Adrenal gland (tissue), 12 donors: ENCODE data around the gene RCL1. TPM values are rescaled to one million over a fixed set of nuclear protein-coding genes. Genes with fewer than 3 reads are reported as not detected.
"Not testable (repeated sequence)": the region's sequence is repeated elsewhere in the genome, so short reads cannot be mapped to it uniquely, and the experiment has no call there.

Experiments
- DNase-seq, 7 donors: peaks; one replicate each; pipeline ENCODE4 v3.0.0-alpha.2; 2019 to 2020
- H3K27ac ChIP-seq, 5 donors: fragments of 200-600 bp; sonication (generic) in 4 of 5; 1 replicate in 3 of 5; 2 replicates in 2 of 5; pipeline versions ENCODE4 v1.5.1 to v1.8.0; 2016 to 2020; ENCODE audit warnings: mild to moderate bottlenecking in 1 of 5
- H3K27me3 ChIP-seq: fragments of 200-600 bp; 2 replicates; pipeline ENCODE4 v1.8.0; 2021
- H3K36me3 ChIP-seq, 2 donors: fragments of 200-600 bp; replicated peaks in 1 of 2; 1 replicate in 1 of 2; 2 replicates in 1 of 2; pipeline versions ENCODE4 v1.5.1 to v1.8.0; 2018 to 2022
- H3K4me1 ChIP-seq, 2 donors: fragments of 200-600 bp; replicated peaks in 1 of 2; 1 replicate in 1 of 2; 2 replicates in 1 of 2; pipeline versions ENCODE4 v1.5.1 to v1.8.0; 2018 to 2021
- H3K4me3 ChIP-seq, 4 donors: fragments of 200-600 bp; sonication (generic) in 3 of 4; one replicate each; pipeline ENCODE4 v1.5.1; 2016 to 2018
- H3K9me3 ChIP-seq, 3 donors: fragments of 200-600 bp; sonication (generic) in 1 of 3; replicated peaks in 1 of 3; 1 replicate in 2 of 3; 2 replicates in 1 of 3; pipeline versions ENCODE4 v1.5.1 to v1.8.0; 2016 to 2021
- CTCF ChIP-seq, 6 experiments: fragments of 450-650 bp in 4 of 6; fragments of 200-600 bp in 2 of 6; sonication (generic) in 1 of 6; IDR thresholded peaks; 1 replicate in 5 of 6; 2 replicates in 1 of 6; pipeline versions ENCODE4 v1.5.1 to v1.8.0; 2016 to 2021; ENCODE audit warnings: antibody characterized with exemption in 6 of 6, mild to moderate bottlenecking in 2 of 6, moderate library complexity in 1 of 6
- POLR2A ChIP-seq, 2 donors: fragments of 450-650 bp; IDR thresholded peaks; one replicate each; pipeline ENCODE4 v1.6.1; 2017; ENCODE audit warnings: antibody characterized with exemption in 2 of 2, mild to moderate bottlenecking in 2 of 2, moderate library complexity in 1 of 2
- WGBS, 4 donors: extraction: QIAGEN DNeasy Blood & Tissue Kit in 2 of 4; methylation state at CpG; one replicate each; pipeline versions ENCODE4 v1.1.5 to v1.1.7; 2013 to 2017; 5-methylcytosine and 5-hydroxymethylcytosine counted together
- intact Hi-C, 2 donors: fragments of 100-400 bp; cut with DNase I; formaldehyde crosslinking; loops; one replicate each; pipeline versions ENCODE4 v1.14.1 to v1.15.0; 2022 to 2023
- polyA plus RNA-seq, 3 donors: library from polyadenylated mRNA; stranded (reverse); fragments of 200-250 nt in 2 of 3; fragments of 350-450 nt in 1 of 3; fragmentation: Illumina TruSeq in 1 of 3; extraction: RNeasy Lipid Tissue Mini Kit (QIAGEN cat#74804) in 1 of 3; gene quantifications; one replicate each; pipeline ENCODE4 v1.2.3, GENCODE V29; 2013 to 2014
- total RNA-seq, 9 donors: library from RNA; depleted of rRNA in 4 of 9; stranded (reverse); fragments of >200 nt in 4 of 9; fragments of 120-200 nt in 1 of 9; fragmentation: NEBNext Ultra II Directional in 1 of 9; extraction: Animal tissue kit (Norgen Biotek cat#: 25700) in 1 of 9; gene quantifications; one replicate each; pipeline versions ENCODE4 v1.1.0 to v1.2.4, GENCODE V29; 2013 to 2023
- donor health status: healthy with polysubstance abuse.
- donor health status: Bipolar disorder and iron deficiency.
- donor health status: DM: yes; HTN: yes; CAD: no.
- donor health status: DM: no; HTN: no; CAD: no.
- donor health status: DM: no; HTN: no; CAD: no.
- donor health status: DM: yes; HTN: yes; CAD: no.

RCL1 gene
- total and polyA plus RNA-seq, 12 donors, result 15.4 to 33.4 (median 22.6) TPM

GRCh38 chr9:4771788-4772187 lies 21.0 kb upstream of the RCL1 start:
- 90 to 97% (median 95%) methylated on average over 1 of the region's 1 CpG for WGBS, 4 donors
- H3K27ac ChIP-seq, result no peak overlapping the region
- H3K4me3 ChIP-seq, result no peak overlapping the region
- no peaks in the 10 kb centered on the region for H3K9me3 ChIP-seq
- H3K36me3 ChIP-seq, result no peaks in the 10 kb centered on the region
- H3K4me1 ChIP-seq, result peaks cover 7 to 11% of the 10 kb centered on the region in 2 donors
- TF ChIP-seq POLR2A (IDR thresholded peaks at IDR 0.05) (no peak), CTCF (IDR thresholded peaks at IDR 0.05) (no peak)
- DNase-seq, result no peak
- no peaks in the 10 kb centered on the region for H3K27me3 ChIP-seq
- intact Hi-C loops, result no loop called here

GRCh38 chr9:4774209-4774608 lies 18.5 kb upstream of the RCL1 start:
- H3K27me3 ChIP-seq, result no peaks in the 10 kb centered on the region
- peaks cover 7 to 11% of the 10 kb centered on the region in 2 donors for H3K4me1 ChIP-seq
- DNase-seq, result peak; percentile 40 to 85 (median 78)
- intact Hi-C loops, result no loop called here
- peak overlapping the region in 1 of 5 donors; percentile 1 for H3K27ac ChIP-seq
- no peaks in the 10 kb centered on the region for H3K9me3 ChIP-seq
- no peaks in the 10 kb centered on the region for H3K36me3 ChIP-seq
- no peak overlapping the region for H3K4me3 ChIP-seq
- WGBS, 4 donors, result 16 to 31% (median 24%) methylated on average over 1 of the region's 1 CpG
- TF ChIP-seq POLR2A (IDR thresholded peaks at IDR 0.05) (no peak), CTCF (IDR thresholded peaks at IDR 0.05) (no peak)

DNA sequence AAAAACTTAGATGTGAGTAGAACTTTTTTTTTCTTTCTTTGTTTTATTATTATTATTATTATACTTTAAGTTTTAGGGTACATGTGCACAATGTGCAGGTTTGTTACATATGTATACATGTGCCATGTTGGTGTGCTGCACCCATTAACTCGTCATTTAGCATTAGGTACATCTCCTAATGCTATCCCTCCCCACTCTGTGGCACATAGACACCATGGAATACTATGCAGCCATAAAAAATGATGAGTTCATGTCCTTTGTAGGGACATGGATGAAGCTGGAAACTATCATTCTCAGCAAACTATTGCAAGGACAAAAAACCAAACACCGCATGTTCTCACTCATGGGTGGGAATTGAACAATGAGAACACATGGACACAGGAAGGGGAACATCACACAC lies 17.8 kb upstream of the RCL1 start:
- H3K27me3 ChIP-seq, H3K9me3 ChIP-seq, H3K36me3 ChIP-seq, intact Hi-C loops, H3K27ac ChIP-seq, H3K4me3 ChIP-seq, DNase-seq: not testable (repeated sequence)
- 71 to 91% (median 83%) methylated on average over 1 to 2 of the region's 2 CpGs for WGBS, 4 donors
- H3K4me1 ChIP-seq, result peaks cover 7 to 11% of the 10 kb centered on the region in 2 donors

DNA sequence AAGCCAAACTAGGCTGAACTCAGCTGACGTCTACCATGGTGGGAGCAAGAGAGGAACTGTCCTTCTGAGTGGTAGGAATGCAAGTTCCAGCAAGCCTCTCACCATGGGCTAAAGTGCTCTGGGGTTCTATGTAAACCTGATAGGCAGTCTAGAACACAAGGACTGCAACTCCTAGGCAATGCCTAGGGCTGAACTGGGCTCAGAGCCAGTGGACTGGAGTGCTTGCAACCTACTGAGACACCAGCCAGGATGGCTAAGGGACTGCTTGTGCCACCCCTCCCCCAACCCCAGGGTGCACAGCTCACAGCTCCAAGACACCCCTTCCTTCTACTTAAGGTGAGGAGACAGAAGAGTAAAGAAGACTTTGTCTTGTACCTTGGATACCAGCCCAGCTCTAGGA lies 12.1 kb upstream of the RCL1 start:
- intact Hi-C loops, result no loop called here
- H3K27me3 ChIP-seq, result no peaks in the 10 kb centered on the region
- WGBS, 4 donors, result 82 to 91% (median 88%) methylated on average over 1 of the region's 1 CpG

More for the DNA sequence above, 12.1 kb upstream of the RCL1 start:
- no peaks in the 10 kb centered on the region for H3K36me3 ChIP-seq
- H3K9me3 ChIP-seq, result no peaks in the 10 kb centered on the region
- no peak for DNase-seq
- H3K4me3 ChIP-seq, result no peak overlapping the region
- H3K4me1 ChIP-seq, result no peaks in the 10 kb centered on the region
- H3K27ac ChIP-seq, result no peak overlapping the region
- TF ChIP-seq POLR2A (IDR thresholded peaks at IDR 0.05) (no peak), CTCF (IDR thresholded peaks at IDR 0.05) (no peak)
